Epidermal melanocyte (primary cell): ENCODE results near the gene SLC41A3.
"Not testable (repeated sequence)": the region's sequence is repeated elsewhere in the genome, so short reads cannot be mapped to it uniquely, and the experiment has no call there.

ENCODE experiments used
- DNase-seq: peaks from one replicate; pipeline ENCODE4 v3.0.0; 2011; ENCODE audit warnings: low spot score; ENCODE audit not compliant: insufficient read length

The SLC41A3 gene

DNA sequence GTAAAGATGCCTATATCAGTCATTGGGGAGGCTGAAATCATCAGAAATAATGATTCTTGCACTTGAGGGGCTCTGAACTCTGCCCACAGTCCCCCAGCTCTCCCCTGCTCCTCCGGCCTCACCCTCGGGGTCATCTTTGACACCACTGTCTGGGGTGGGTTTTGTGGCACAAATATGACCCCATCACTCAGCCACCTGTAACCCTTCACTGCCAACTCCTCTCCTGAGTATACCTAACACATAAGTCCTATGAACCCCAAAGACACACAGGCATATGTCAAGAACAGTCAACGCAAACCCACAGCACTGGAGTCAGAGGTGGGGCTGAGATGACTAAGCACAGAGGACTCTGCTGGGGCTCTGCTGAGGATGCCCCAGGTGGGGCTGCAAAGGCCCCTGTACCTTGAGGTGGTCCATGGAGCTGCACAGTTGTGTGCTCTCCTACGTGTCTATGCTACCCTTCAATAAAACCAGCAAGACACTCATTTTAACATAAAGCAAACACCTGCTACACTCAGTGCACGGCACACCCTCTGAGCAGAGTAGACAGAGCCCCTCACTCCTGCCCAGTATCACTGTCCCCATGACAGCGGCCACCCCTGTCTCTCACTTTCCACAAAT lies 29.9 kb downstream of the SLC41A3 start:
- DNase-seq = no peak

DNA sequence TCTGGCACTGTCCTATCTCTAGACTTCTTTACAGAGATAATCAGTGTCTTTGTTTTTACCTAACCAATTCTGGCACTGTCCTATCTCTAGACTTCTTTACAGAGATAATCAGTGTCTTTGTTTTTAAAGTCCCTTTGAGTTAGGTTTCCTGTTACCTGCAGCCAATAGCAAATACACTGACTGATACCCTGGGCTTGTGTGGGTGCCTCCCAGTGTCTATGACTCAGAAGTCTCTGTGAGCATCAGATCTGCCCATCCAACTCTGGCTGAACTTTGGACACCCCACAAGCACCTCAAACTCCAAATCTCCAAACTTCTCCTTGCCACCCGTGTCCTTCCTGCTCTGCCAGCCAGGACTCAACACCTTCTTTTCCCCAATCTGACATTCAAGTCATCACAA lies 30.4 kb downstream of the SLC41A3 start:
- no peak for DNase-seq

DNA sequence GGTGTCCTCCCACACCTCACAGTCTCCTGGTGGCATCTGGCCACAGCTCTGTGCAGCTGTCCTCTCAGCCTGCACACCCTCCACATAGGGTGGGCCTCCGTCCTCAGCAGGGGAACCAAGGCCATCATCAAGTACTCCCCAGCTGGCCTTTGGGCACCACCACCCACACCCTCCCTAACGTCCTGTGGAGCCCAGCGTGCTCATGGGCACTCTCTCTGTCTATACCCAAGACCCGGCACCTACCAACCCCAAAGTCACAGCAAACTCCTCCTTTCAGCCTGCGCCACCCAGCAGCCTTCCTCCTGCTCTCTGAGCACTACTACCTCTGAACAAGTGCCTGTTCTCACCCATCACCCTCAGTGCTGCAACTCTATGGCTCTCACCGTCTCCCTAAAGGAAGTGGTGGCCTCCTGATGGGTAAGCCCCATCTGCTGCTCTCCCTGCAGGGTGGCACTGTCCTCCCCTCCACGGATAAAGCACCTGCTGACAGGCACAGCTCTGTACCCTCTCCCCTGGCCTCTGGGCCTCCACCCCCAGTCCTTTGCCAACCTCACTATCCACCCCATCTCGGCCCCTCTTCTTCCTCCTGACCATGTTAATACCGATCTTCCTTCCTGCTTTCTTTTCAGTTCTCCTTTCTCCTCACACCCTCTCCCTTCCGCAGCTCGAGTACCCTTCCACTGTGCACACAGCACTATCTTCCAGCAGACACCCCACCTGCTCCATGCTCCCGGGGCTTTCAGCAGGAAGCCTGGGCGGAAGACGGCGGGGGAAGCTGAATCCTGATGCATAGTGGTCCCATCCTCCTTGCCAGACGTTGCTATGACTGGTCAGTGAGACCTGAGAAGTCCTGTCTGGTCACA lies 31.5 kb downstream of the SLC41A3 start:
- no peak for DNase-seq

DNA sequence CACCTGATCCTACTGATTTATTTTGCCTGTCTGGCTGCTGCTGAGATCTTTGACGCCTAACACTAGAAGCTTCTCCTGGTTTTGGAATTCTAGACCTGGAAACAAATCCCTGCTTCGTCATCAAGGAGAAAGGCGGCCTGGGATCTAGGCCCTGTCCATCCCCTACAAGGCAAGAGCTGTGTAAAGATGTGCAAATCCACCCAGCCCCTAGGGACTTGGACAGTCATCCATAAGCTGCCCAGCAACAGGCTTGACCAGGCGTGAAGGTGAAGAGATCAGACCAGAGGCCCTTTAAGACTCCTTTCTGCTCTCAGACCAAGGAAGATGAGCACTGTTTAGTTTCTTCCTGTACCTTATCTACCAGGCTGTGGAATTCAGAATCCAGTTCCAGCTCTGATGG lies 32.2 kb downstream of the SLC41A3 start:
- no peak for DNase-seq

DNA sequence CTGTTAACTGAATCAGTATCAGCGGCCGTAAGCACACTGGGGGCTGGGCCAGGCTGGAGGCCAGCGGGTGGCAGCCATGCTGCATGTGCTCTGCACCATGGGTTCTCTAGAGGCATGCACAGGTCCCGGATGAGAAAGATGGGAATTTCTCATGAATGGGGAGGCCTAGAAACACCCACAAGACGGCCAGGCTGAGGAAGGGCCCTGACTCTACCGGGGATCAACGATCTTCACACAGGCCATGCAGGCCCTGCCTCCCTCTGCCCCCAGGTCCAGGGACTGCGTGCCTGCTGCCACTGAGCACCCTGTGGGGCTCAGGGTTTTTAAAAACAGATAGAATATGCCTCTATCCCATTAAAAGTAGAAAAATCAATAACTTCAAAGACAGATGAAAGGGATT lies 32.7 kb downstream of the SLC41A3 start:
- no peak for DNase-seq

DNA sequence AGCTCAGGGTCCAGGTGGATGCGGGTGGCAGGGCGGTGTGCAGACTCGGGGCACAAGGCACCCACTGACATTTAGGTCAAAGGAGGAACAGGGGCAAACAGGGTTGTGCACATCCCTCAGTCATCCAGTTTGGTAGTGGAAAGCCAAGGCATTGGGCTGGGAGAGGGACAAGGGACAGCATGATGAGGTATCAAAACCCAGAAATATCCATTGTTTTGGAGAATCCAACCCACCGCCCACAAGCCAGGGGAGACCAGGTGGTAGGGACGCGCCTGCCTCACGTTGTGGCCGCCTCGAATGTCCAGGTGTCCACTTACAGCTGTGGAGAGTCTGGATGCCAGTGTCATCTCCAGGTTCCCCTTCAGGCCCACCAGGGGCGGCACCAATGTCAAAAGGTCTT lies 33.3 kb downstream of the SLC41A3 start:
- DNase-seq = no peak

DNA sequence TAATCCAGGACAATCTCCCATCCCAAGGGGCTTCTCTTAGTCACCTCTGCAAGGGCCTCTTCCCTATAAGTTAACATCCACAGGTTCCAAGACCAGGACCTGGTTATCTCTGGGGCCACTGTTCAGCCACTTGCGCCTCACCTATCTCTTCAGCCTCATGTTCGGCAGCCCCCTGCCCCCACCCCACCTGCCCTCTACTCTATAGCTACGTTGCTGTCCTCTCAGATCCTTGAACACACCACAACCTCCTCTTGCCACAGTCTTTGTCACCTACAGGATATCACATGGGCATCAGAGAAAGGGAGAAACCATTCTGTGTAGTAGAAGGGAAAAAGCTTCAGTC lies 33.9 kb downstream of the SLC41A3 start:
- DNase-seq = no peak

DNA sequence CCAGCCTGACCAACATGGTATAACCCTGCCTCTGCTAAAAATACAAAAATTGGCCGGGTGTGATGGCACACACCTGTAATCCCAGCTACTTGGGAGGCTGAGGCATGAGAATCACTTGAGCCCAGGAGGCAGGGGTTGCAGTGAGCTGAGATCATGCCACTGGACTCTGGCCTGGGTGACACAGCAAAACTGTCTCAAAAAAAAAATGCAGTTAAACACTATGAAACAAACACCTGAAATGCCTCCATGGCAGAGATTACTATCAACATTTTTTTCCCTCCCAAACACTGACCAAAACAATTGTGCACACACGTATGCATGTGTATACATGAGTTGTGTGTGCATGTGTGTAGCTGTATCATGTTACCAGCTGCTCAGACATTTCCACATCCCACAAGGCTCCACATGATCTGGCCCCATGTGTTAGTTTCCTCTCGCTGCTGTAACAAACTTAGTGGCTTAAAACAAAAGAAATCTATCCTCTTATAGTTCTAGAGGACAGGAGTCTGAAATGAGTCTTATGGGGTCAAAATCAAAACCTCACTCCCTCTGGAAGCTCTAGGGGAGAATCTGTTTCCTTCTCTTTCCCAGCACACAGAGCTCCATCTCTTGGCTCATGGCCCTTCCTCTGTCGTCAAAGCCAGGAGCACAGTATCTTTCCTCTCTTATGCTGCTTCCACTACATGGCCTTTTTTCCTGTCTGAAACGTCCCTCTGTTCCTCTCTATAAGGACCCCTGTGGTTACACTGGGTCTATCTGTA lies 34.5 kb downstream of the SLC41A3 start:
- DNase-seq = no peak

DNA sequence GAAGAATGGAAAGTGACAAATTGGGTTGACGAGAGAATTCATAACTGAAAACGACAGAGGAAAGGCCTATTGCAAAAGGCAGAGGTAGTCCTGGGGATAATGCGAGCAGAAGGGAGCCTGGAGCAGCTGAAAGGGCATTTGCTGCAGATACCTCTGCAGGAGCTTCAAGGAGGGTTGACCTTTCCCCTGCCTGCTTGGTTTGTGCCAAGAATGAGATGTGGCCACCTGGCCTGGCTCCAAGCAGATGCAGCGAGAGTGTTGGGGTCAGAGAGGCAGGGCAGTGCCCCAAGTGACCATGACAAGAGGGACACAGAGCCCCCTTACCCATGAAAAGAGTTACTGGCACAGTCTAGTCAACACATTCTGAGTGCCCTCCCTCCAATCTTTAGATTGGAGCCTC lies 43.5 kb downstream of the SLC41A3 start:
- no peak for DNase-seq

DNA sequence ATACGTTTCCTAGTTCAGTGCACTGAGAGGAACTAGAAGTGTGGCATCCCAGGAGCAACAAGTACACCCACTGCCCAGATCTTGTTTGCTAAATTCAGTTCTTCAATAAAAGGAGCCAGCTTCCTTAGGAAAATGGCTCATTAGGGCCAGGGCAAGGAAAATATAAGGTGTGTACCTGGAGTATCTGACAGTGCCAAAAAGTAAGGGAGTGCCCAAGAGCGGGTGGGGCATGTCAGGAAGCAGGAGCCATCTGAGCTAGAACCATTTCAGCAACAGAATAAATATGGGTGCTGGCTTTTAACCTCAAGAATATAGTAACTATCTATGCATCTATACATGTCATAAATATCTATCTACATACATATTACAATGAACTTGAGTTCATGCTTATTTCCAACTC lies 44.1 kb downstream of the SLC41A3 start:
- DNase-seq = no peak

DNA sequence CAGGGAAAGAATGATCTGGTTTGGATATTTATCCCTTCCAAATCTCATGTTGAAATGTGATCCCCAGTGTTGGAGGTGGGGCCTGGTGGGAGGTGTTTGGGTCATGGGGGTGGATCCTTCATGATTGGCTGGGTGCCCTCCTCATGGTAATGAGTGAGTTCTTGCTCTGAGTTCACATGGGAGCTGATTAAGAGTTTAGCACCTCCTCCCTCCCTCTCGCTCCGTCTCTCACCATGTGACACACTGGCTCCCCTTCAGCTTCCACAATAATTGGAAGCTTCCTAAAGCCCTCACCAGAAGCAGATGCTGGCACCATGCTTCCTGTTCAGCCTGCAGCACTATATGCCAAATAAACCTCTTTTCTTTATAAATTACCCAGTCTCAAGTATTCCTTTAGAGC lies 45.1 kb downstream of the SLC41A3 start:
- DNase-seq = not testable (repeated sequence)

DNA sequence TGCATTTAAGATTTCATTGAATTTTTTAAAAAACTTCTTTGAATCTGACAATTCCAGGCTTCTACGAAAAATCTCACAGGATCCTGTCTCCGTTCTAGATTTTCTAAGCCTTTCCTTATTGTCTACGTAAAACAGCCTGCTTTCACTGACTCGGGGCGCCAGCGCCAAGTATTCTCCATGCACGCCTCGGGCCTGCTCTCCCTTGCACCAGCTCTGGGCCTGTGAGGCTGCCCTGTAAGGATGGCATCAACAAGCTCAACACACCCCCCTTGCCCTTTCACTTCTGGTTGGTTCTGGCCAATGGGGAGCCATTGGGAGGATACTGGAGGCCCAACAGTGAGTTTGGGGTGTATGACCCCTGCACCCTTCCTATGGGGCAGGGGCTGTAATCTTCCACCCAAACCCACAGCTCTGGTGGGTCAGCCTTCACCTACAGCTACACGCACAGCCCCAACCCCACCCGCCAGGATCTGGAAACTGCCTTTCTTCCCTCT lies 47.8 kb downstream of the SLC41A3 start:
- DNase-seq = no peak

DNA sequence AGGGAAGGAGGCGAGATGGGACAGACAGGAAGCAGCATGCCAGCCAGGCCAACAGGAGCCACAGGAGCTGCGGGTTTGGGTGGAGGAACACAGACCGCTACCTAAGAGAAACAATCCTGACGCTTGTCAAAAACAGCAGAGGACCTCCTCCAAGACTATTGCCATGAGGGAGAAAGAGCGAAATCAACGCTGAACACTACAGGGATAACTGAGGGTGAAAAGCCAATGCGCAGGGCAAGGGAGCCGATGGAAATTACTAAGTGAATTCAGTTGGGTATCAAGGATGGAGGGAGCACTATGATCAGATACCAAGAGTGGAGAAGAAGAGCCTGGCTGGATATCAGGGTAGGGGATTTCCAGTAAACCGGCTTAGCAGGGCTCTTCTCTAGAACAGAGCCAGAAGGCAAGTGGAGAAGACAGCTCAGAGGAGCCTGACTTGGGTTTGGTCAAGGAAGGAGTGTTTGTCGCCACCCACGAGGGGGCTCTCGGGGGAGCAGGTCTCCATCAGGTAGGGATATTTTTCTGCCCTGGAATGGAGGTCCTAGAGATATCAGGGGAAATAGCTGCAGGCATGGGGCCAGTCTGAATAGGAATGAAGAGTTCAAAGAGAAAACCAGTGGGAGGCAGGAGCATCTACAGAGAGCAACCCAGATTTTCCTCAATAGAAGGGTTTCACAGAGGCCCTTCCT lies 48.4 kb downstream of the SLC41A3 start:
- DNase-seq = no peak

DNA sequence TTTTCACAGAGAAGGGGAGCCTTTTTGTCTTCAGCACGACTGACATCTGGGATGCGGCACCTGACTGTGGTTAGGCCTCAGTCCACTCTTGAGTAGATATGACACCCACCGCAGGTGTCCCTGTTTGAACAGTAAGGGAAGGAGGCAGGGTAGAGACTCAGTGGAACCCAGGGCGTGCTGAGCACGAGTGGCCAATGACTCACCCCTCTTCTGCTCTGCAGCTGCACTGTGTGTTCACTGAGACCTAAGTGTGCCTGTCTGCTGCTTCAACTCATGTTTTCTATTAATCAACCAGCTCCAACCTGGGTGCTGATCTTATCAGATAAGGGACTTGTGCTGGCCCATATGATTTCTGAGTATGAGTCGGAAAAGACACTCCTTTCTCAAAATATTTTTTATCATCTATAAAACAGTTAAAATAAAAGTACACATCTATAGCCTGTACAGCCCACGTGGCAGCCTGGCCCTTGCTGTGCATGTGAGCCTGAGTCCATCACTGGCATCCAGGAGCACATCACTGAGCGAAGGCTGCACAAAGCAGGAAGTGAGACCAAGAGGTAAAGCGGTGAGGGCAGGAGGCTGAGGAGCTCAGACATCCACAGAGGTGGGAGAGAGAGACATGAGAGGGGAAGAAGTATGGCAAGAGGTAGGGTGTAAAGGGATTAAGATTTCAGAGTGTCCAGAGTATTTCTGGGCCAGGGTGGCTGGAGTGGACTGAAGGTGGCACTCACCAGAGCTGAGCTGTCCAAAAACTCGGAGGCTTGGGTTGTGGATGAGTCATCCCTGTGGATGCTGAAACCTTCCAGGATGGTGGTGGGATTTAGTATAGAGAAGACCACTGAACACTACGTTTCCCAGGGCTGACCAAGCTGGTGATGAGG lies 49.2 kb downstream of the SLC41A3 start:
- DNase-seq = no peak

DNA sequence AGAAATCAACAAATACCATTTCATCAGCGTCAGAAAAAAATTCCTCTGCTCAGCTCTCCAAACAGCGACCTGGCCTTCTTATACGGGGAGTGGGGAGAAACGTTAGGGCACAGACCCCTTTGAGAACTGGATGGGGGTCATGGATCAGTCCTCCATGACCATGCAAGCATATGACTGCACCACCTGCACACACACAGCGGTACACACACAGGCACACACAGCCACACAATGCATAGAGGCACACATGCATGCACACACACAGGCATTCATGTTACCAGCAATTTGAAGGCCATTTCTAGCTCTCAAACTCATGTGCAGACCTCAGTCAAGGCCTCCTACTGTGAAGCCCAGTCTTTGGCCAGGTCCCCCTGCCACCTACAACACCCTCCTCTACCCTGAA lies 50.2 kb downstream of the SLC41A3 start:
- DNase-seq = no peak

DNA sequence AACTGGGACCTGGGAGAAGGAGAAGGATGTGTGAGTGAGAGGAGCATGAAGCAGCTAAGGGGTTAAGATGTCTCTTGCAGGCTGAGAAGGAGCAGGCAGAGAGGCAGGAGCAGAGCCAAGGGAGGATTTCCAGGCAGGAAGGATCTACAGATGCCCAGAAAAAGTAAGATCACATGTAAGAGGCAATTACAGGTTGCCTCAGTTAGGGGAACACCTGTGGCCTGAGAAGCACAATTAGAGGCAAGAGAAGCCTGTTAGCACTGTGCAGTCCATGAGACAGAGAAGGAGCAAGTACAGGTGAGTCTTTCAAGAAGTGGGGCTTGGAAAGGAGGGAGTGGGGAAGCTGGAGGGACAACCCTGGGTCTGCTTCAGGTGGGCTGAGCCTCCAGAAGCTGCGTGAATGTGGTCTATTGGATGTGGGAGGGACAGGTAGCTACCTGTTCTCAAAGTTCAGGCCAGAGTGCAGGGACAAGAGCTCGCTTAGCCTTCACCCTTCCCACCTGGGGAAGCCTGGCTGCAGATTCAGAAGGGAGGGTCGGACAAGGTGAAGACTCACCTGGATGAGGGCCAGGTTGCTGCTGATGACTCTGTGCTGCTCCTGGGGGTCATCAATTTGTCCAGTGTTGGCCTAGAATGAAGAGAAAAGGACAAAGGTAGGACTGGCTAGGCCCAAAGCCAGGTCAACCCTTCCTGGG lies 50.7 kb downstream of the SLC41A3 start:
- no peak for DNase-seq

DNA sequence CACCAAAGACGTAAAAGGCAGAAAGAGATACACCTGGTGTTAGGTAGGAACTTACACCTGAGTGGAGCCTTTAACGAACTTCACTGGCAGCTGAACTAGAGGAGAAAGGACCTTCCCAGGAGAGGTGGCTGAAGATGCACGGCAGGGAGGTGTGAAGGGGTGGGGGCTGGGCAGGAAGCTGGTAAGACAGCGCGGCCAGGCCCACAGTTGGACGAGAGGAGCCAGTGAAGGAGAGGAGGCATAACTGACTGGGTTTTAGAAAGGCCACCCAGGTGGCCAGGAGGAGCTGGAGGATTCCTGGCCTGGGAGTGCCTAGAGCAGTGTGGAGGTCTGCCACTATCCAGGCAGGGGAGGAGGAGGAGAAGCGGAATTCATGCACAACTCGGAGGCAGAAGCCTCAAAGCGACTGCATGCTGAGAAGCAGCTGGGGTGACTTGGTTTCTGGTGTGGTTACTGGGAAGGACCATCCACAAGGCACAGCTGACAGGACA lies 51.9 kb downstream of the SLC41A3 start:
- no peak for DNase-seq

DNA sequence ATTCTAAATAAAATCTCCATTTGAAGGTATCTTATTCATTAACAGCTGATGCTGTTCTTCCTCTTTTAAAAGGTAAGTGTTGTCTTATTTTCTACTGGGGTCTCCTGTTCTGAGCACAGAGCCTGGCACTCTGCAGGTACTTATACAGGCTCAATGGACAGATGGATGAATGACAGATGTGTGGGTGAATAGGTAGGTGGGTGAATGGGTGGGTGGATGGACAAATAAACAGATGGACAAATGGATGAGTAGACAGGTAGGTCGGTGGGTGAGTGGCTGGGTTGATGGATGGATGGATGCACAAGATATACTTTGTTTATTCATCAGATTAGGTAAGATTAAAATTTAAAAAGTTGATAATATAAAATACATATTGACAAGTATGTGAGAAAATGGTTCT lies 53.5 kb downstream of the SLC41A3 start:
- DNase-seq = no peak

DNA sequence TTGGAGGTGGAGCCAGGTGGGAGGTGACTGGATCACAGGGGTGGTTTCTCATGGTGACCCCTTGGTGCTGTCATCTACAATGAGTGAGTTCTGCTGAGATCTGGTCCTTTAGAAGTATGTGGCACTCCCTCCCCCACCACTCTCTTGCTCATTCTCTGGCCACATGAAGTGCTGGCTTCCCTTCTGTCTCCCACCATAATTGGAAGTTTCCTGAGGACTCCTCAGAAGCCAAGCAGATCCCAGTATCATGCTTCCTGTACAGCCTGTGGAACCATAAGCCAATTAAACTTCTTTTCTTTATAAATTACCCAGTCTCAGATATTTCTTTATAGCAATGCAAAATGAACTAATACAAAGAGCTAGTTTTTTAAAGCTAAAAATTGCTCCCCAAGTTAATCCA lies 54.7 kb downstream of the SLC41A3 start:
- DNase-seq = no peak

DNA sequence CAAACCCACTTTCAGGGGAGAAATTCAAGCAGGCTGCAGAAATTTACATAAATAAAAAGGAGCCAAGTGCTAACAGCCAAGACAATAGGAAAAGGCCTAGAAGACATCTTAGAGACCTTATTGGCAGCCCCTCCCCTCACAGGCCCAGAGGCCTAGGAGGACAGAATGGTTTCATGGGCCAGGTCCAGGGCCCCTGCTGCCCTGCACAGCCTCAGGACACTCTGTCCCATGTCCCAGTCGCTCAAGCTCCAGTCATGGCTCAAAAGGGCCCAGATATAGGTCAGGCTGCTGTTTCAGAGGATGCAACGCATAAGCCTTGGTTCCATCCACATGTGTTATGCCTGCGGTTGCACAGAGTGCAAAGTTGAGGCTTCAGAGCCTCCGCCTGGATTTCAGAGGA lies 55.8 kb downstream of the SLC41A3 start:
- DNase-seq = no peak
